Stimulated activated naive CD4-positive, alpha-beta T cell treated with Interleukin-2 at 50 U/mL for 16 hours (primary cell): ENCODE results near the gene CORO2B.
"Not testable (repeated sequence)": the region's sequence is repeated elsewhere in the genome, so short reads cannot be mapped to it uniquely, and the experiment has no call there.

Experiments used
- DNase-seq: peaks from one replicate; lab custom pipeline; 2025; lab: John Stamatoyannopoulos, UW

The CORO2B gene

GRCh38 chr15:68630211-68630555 lies 51.4 kb downstream of the CORO2B start:
- DNase-seq = no peak

- DNase-seq = no peak
These were observed 52.0 kb downstream of the CORO2B start for GRCh38 chr15:68630836-68631235.

GRCh38 chr15:68631601-68632051 lies 52.8 kb downstream of the CORO2B start:
- no peak for DNase-seq

GRCh38 chr15:68632101-68632500 lies 53.3 kb downstream of the CORO2B start:
- DNase-seq = no peak

GRCh38 chr15:68633231-68634121 lies 54.7 kb downstream of the CORO2B start:
- DNase-seq = no peak

- DNase-seq = no peak
These were observed 55.3 kb downstream of the CORO2B start for GRCh38 chr15:68634122-68634482.

GRCh38 chr15:68634531-68634930 lies 55.7 kb downstream of the CORO2B start:
- no peak for DNase-seq

- DNase-seq = no peak
These were observed 56.3 kb downstream of the CORO2B start for GRCh38 chr15:68635141-68635540.

- no peak for DNase-seq
These were observed 57.5 kb downstream of the CORO2B start for GRCh38 chr15:68636256-68636655.

- no peak for DNase-seq
These were observed 59.1 kb downstream of the CORO2B start for GRCh38 chr15:68637767-68638404.

GRCh38 chr15:68638953-68639515 lies 60.2 kb downstream of the CORO2B start:
- no peak for DNase-seq

GRCh38 chr15:68639926-68640600 lies 61.3 kb downstream of the CORO2B start:
- no peak for DNase-seq

GRCh38 chr15:68640791-68641331 lies 62.1 kb downstream of the CORO2B start:
- DNase-seq = no peak

- DNase-seq = no peak
These were observed 62.6 kb downstream of the CORO2B start for GRCh38 chr15:68641376-68641775.

- no peak for DNase-seq
These were observed 63.7 kb downstream of the CORO2B start for GRCh38 chr15:68642491-68642845.

GRCh38 chr15:68643216-68643830 lies 64.5 kb downstream of the CORO2B start:
- no peak for DNase-seq

- DNase-seq = no peak
These were observed 65.5 kb downstream of the CORO2B start for GRCh38 chr15:68644083-68644904.

- no peak for DNase-seq
These were observed 66.2 kb downstream of the CORO2B start for GRCh38 chr15:68644996-68645395.

GRCh38 chr15:68646156-68646555 lies 67.4 kb downstream of the CORO2B start:
- no peak for DNase-seq

GRCh38 chr15:68646696-68647095 lies 67.9 kb downstream of the CORO2B start:
- DNase-seq = no peak

GRCh38 chr15:68647361-68647760 lies 68.6 kb downstream of the CORO2B start:
- not testable (repeated sequence) for DNase-seq
